Measurements from ENCODE around the gene METTL2A. TPM values are rescaled to one million over a fixed set of nuclear protein-coding genes. Genes with fewer than 3 reads are reported as not detected.
"Not testable (repeated sequence)": the region's sequence is repeated elsewhere in the genome, so short reads cannot be mapped to it uniquely, and the experiment has no call there.

Gene METTL2A
- 10 to 100 TPM in 4 of 5 experiments, 1 to 10 TPM in 1; 8.8 to 20.9 (median 15.2) TPM for total RNA-seq
- polyA plus RNA-seq = 10 to 100 TPM; 14.7 to 18.1 TPM
- total RNA-seq = 9.6 reads per million, percentile 35 among the genes with 10 or more reads in this experiment

GRCh38 chr17:62423647-62424461, at the start of gene METTL2A:
METTL2A (plus strand) TSS chr17:62423897; CDS start chr17:62423903, 6 bp downstream.
- H3K9me3 ChIP-seq (ENCODE audit: control insufficient read depth in 2 of 3, low read length in 3 of 3); H3K36me3 Mint-ChIP-seq; H3K9me3 Mint-ChIP-seq; H3K36me3 ChIP-seq (ENCODE audit: control insufficient read depth in 2 of 3, insufficient read depth in 3 of 3, low read length in 3 of 3); H3K27me3 ChIP-seq (ENCODE audit: control insufficient read depth in 2 of 2, insufficient read depth in 2 of 2, low read length in 2 of 2); CTCF ChIA-PET; H3K27me3 Mint-ChIP-seq: not testable (repeated sequence)
- H3K4me1 Mint-ChIP-seq = peaks cover 17 to 39% (median 33%) of the 10 kb centered on the region in 7 donors
- Histone ChIP-seq H3K4me3 (ENCODE audit: low read length) (peak within 1 kb of the TSS; percentile 85), H3K27ac (ENCODE audit: low read depth, low read length) (peak within 1 kb of the TSS; percentile 79), H3K4me1 (ENCODE audit: control insufficient read depth in 2 of 2, insufficient read depth in 2 of 2, low read length in 2 of 2) (peaks cover 7 to 12% of the 10 kb centered on the region in 2 donors)
- POLR2A ChIA-PET = interaction anchor here (0.7 kb wide), 1 partner anchor 170 kb away, joined by 3 read pairs; no protein-coding TSS in a partner anchor
- DNase-seq (peak; percentile 52 to 88 (median 84)), ATAC-seq (peak; percentile 95)
- peak within 1 kb of the TSS; percentile 89 to 100 (median 98) for H3K4me3 Mint-ChIP-seq
- intact Hi-C loops (cut with micrococcal nuclease) = loop anchor here (1.0 to 10.0 kb wide), 9 partner anchors 54 to 1747 kb away; partner anchors contain the start of genes MED13 (in 2 of the 2), TLK2 (in 2 of the 2), BCAS3 (in 1 of the 2) and TANC2 (in 1 of the 2)
- H3K27ac Mint-ChIP-seq = peak within 1 kb of the TSS; percentile 83 to 97 (median 94)

- Mint-ChIP-seq H3K27ac (no peak within 1 kb of the TSS), H3K36me3 (no peaks in the 10 kb centered on the region), H3K27me3 (peaks cover 8 to 37% (median 23%) of the 10 kb centered on the region in 5 donors), H3K4me1 (no peaks in the 10 kb centered on the region), H3K4me3 (no peak within 1 kb of the TSS), H3K9me3 (peaks cover 0 to 2% (median 0%) of the 10 kb centered on the region in 11 donors)
- no peak within 1 kb of the TSS for H3K27ac ChIP-seq (ENCODE audit: low read depth, low read length)
- H3K9me3 ChIP-seq (ENCODE audit: control insufficient read depth in 2 of 3, low read length in 3 of 3) = no peaks in the 10 kb centered on the region
- ATAC-seq (no peak), DNase-seq (no peak)
- no peaks in the 10 kb centered on the region for H3K4me1 ChIP-seq (ENCODE audit: control insufficient read depth in 2 of 2, insufficient read depth in 2 of 2, low read length in 2 of 2)
- POLR2A ChIA-PET = no interaction called here
- CTCF ChIA-PET = no interaction called here
- H3K4me3 ChIP-seq (ENCODE audit: low read length) = no peak within 1 kb of the TSS
- peaks cover 0 to 4% of the 10 kb centered on the region in 2 donors for H3K27me3 ChIP-seq (ENCODE audit: control insufficient read depth in 2 of 2, insufficient read depth in 2 of 2, low read length in 2 of 2)
- intact Hi-C loops (cut with micrococcal nuclease) = no loop called here
- no peaks in the 10 kb centered on the region for H3K36me3 ChIP-seq (ENCODE audit: control insufficient read depth in 2 of 3, insufficient read depth in 3 of 3, low read length in 3 of 3)
Measured at GRCh38 chr17:62380253-62380652, 43.4 kb upstream of the METTL2A start, which contains the start of gene EFCAB3. EFCAB3 (plus strand) TSS chr17:62380553; CDS start chr17:62382980, 2,427 bp downstream.

- intact Hi-C loops (cut with micrococcal nuclease) = no loop called here
- H3K9me3 Mint-ChIP-seq = peaks cover 0 to 2% (median 0%) of the 10 kb centered on the region in 11 donors
- no peak overlapping the region for H3K4me3 Mint-ChIP-seq
- H3K4me1 Mint-ChIP-seq = no peaks in the 10 kb centered on the region
- Histone ChIP-seq H3K27me3 (ENCODE audit: control insufficient read depth in 2 of 2, insufficient read depth in 2 of 2, low read length in 2 of 2) (peaks cover 0 to 4% of the 10 kb centered on the region in 2 donors), H3K36me3 (ENCODE audit: control insufficient read depth in 2 of 3, insufficient read depth in 3 of 3, low read length in 3 of 3) (no peaks in the 10 kb centered on the region), H3K4me1 (ENCODE audit: control insufficient read depth in 2 of 2, insufficient read depth in 2 of 2, low read length in 2 of 2) (no peaks in the 10 kb centered on the region), H3K9me3 (ENCODE audit: control insufficient read depth in 2 of 3, low read length in 3 of 3) (no peaks in the 10 kb centered on the region), H3K27ac (ENCODE audit: low read depth, low read length) (no peak overlapping the region), H3K4me3 (ENCODE audit: low read length) (no peak overlapping the region)
- ATAC-seq = no peak
- ChIA-PET CTCF (no interaction called here), POLR2A (no interaction called here)
- H3K27ac Mint-ChIP-seq = no peak overlapping the region
- peaks cover 3 to 34% (median 17%) of the 10 kb centered on the region in 5 donors for H3K27me3 Mint-ChIP-seq
- no peak for DNase-seq
- no peaks in the 10 kb centered on the region for H3K36me3 Mint-ChIP-seq
Measured at GRCh38 chr17:62381561-62381960, 42.1 kb upstream of the METTL2A start.

- POLR2A ChIA-PET = no interaction called here
- peaks cover 0 to 1% (median 0%) of the 10 kb centered on the region in 7 donors for H3K4me1 Mint-ChIP-seq
- DNase-seq = no peak
Measured at GRCh38 chr17:62388856-62389255, 34.8 kb upstream of the METTL2A start.

GRCh38 chr17:62392908-62393307, 30.8 kb upstream of the METTL2A start:
- ChIA-PET POLR2A (no interaction called here), CTCF (no interaction called here)
- ATAC-seq (no peak), DNase-seq (no peak)
- no peaks in the 10 kb centered on the region for H3K4me1 ChIP-seq (ENCODE audit: control insufficient read depth in 2 of 2, insufficient read depth in 2 of 2, low read length in 2 of 2)
- H3K27me3 ChIP-seq (ENCODE audit: control insufficient read depth in 2 of 2, insufficient read depth in 2 of 2, low read length in 2 of 2) = peaks cover 0 to 2% of the 10 kb centered on the region in 2 donors
- no peak overlapping the region for H3K4me3 ChIP-seq (ENCODE audit: low read length)
- H3K27ac ChIP-seq (ENCODE audit: low read depth, low read length) = no peak overlapping the region
- no peak overlapping the region for H3K4me3 Mint-ChIP-seq
- peaks cover 13 to 30% (median 23%) of the 10 kb centered on the region in 5 donors for H3K27me3 Mint-ChIP-seq
- H3K4me1 Mint-ChIP-seq = peaks cover 0 to 1% (median 0%) of the 10 kb centered on the region in 7 donors
- no peaks in the 10 kb centered on the region for H3K9me3 ChIP-seq (ENCODE audit: control insufficient read depth in 2 of 3, low read length in 3 of 3)
- H3K36me3 ChIP-seq (ENCODE audit: control insufficient read depth in 2 of 3, insufficient read depth in 3 of 3, low read length in 3 of 3) = no peaks in the 10 kb centered on the region
- intact Hi-C loops (cut with micrococcal nuclease) = no loop called here
- no peaks in the 10 kb centered on the region for H3K9me3 Mint-ChIP-seq
- no peaks in the 10 kb centered on the region for H3K36me3 Mint-ChIP-seq
- no peak overlapping the region for H3K27ac Mint-ChIP-seq

More at GRCh38 chr17:62388856-62389255, 34.8 kb upstream of the METTL2A start:
- intact Hi-C loops (cut with micrococcal nuclease) = no loop called here
- no peaks in the 10 kb centered on the region for H3K9me3 Mint-ChIP-seq
- no peak overlapping the region for H3K27ac Mint-ChIP-seq
- Histone ChIP-seq H3K4me1 (ENCODE audit: control insufficient read depth in 2 of 2, insufficient read depth in 2 of 2, low read length in 2 of 2) (no peaks in the 10 kb centered on the region), H3K36me3 (ENCODE audit: control insufficient read depth in 2 of 3, insufficient read depth in 3 of 3, low read length in 3 of 3) (no peaks in the 10 kb centered on the region), H3K9me3 (ENCODE audit: control insufficient read depth in 2 of 3, low read length in 3 of 3) (no peaks in the 10 kb centered on the region), H3K27ac (ENCODE audit: low read depth, low read length) (no peak overlapping the region), H3K27me3 (ENCODE audit: control insufficient read depth in 2 of 2, insufficient read depth in 2 of 2, low read length in 2 of 2) (no peaks in the 10 kb centered on the region), H3K4me3 (ENCODE audit: low read length) (no peak overlapping the region)
- no peaks in the 10 kb centered on the region for H3K36me3 Mint-ChIP-seq
- peaks cover 9 to 44% (median 22%) of the 10 kb centered on the region in 5 donors for H3K27me3 Mint-ChIP-seq
- CTCF ChIA-PET = no interaction called here
- no peak overlapping the region for H3K4me3 Mint-ChIP-seq
- ATAC-seq = no peak

GRCh38 chr17:62398891-62399290, 24.8 kb upstream of the METTL2A start:
- ChIA-PET CTCF (no interaction called here), POLR2A (no interaction called here)
- Histone ChIP-seq H3K27me3 (ENCODE audit: control insufficient read depth in 2 of 2, insufficient read depth in 2 of 2, low read length in 2 of 2) (peaks cover 0 to 2% of the 10 kb centered on the region in 2 donors), H3K27ac (ENCODE audit: low read depth, low read length) (no peak overlapping the region), H3K9me3 (ENCODE audit: control insufficient read depth in 2 of 3, low read length in 3 of 3) (no peaks in the 10 kb centered on the region), H3K4me3 (ENCODE audit: low read length) (no peak overlapping the region), H3K36me3 (ENCODE audit: control insufficient read depth in 2 of 3, insufficient read depth in 3 of 3, low read length in 3 of 3) (no peaks in the 10 kb centered on the region), H3K4me1 (ENCODE audit: control insufficient read depth in 2 of 2, insufficient read depth in 2 of 2, low read length in 2 of 2) (no peaks in the 10 kb centered on the region)
- Mint-ChIP-seq H3K36me3 (no peaks in the 10 kb centered on the region), H3K27ac (no peak overlapping the region), H3K4me3 (no peak overlapping the region), H3K9me3 (peaks cover 0 to 8% (median under 1%) of the 10 kb centered on the region in 11 donors), H3K4me1 (no peaks in the 10 kb centered on the region), H3K27me3 (peaks cover 17 to 30% (median 24%) of the 10 kb centered on the region in 5 donors)
- no peak for ATAC-seq
- no peak for DNase-seq
- intact Hi-C loops (cut with micrococcal nuclease) = no loop called here

All from naive thymus-derived CD4-positive, alpha-beta T cell (primary cell).